A549 (cell line): ENCODE measurements around the gene FAM228A. TPM values are rescaled to one million over a fixed set of nuclear protein-coding genes. Genes with fewer than 3 reads are reported as not detected.

Experiments used
- ATAC-seq, 2 experiments: fragments of 200-7000 bp in 1 of 2; fragments of >200 bp in 1 of 2; cut with Nextera tagmentation in 1 of 2; cut with Tn5 transposase in 1 of 2; 3 replicates each; pipeline versions ENCODE4 v1.8.0 to v1.9.1; 2018 to 2020; ENCODE audit warnings: mild to moderate bottlenecking in 1 of 2, moderate library complexity in 1 of 2
- CTCF ChIA-PET: fragments of 300-600 bp; sonication (Branson Sonifier 250); formaldehyde crosslinking; extraction: SDS; loops from one replicate; lab custom pipeline; 2021; ENCODE audit warnings: antibody characterized with exemption, inconsistent platforms; lab: Yijun Ruan, JAX
- POLR2A ChIA-PET: fragments of 350-600 bp; formaldehyde crosslinking; extraction: SDS; loops from one replicate; lab custom pipeline; 2021; ENCODE audit warnings: antibody characterized with exemption, inconsistent platforms; lab: Yijun Ruan, JAX
- DNase-seq, 2 experiments: peaks; one replicate each; pipeline versions ENCODE4 v3.0.0 to v3.0.0-alpha.2; 2011 to 2016; ENCODE audit warnings: low read depth in 1 of 2, low spot score in 1 of 2
- FAIRE-seq: peaks from 2 replicates; lab custom pipeline; 2011; peaks lifted over from hg19 to GRCh38; lab: Jason Lieb, UNC
- H3K27ac ChIP-seq, 2 experiments: fragments of >200 bp; sonication (Bioruptor Twin); formaldehyde crosslinking; 3 replicates each; pipeline ENCODE4 v1.5.1; 2016 to 2017
- H3K4me1 ChIP-seq: fragments of >200 bp; sonication (Bioruptor Twin); formaldehyde crosslinking; 3 replicates; pipeline ENCODE4 v1.6.1; 2016
- H3K4me2 ChIP-seq: fragments of >200 bp; sonication (Bioruptor Twin); formaldehyde crosslinking; 3 replicates; pipeline ENCODE4 v1.6.1; 2016
- H3K4me3 ChIP-seq: fragments of >200 bp; sonication (Bioruptor Twin); formaldehyde crosslinking; 3 replicates; pipeline ENCODE4 v1.5.1; 2016
- H3K9me3 ChIP-seq: fragments of >200 bp; sonication (Bioruptor Twin); formaldehyde crosslinking; 3 replicates; pipeline ENCODE4 v1.6.1; 2016
- ATOH8 ChIP-seq: fragments of 250-450 bp; sonication (Bioruptor Pico); IDR thresholded peaks from 2 replicates; pipeline ENCODE4 v1.5.0; 2020; ENCODE audit warnings: low read depth, mild to moderate bottlenecking, moderate library complexity
- BCL3 ChIP-seq: fragments of >200 bp; sonication (Bioruptor Twin); formaldehyde crosslinking; IDR thresholded peaks from 3 replicates; pipeline ENCODE4 v1.6.1; 2016
- BHLHE40 ChIP-seq: IDR thresholded peaks from 2 replicates; pipeline ENCODE4 v1.6.1; 2012; ENCODE audit warnings: low read depth, low read length, inconsistent platforms
- CBX2 ChIP-seq: fragments of 200-600 bp; sonication (generic); IDR thresholded peaks from 2 replicates; pipeline ENCODE4 v1.6.1; 2016; ENCODE audit warnings: low read depth, mild to moderate bottlenecking, borderline replicate concordance
- CHD4 ChIP-seq: fragments of 200-600 bp; sonication (generic); IDR thresholded peaks from 2 replicates; pipeline ENCODE4 v1.6.1; 2016; ENCODE audit warnings: antibody characterized with exemption, mild to moderate bottlenecking, borderline replicate concordance
- EHMT2 ChIP-seq: fragments of 200-600 bp; sonication (generic); IDR thresholded peaks from 2 replicates; pipeline ENCODE4 v1.6.1; 2016; ENCODE audit warnings: antibody characterized with exemption, low read depth, mild to moderate bottlenecking, moderate library complexity
- EP300 ChIP-seq, 2 experiments: fragments of >200 bp; sonication (Bioruptor Twin); formaldehyde crosslinking; IDR thresholded peaks; 2 replicates in 1 of 2; 3 replicates in 1 of 2; pipeline ENCODE4 v1.6.1; 2016 to 2017
- ESRRA ChIP-seq: fragments of 150-350 bp; IDR thresholded peaks from 2 replicates; pipeline ENCODE4 v1.6.1; 2014; ENCODE audit warnings: mild to moderate bottlenecking, low read length, borderline replicate concordance
- FOSB ChIP-seq: fragments of 250-450 bp; sonication (Bioruptor Pico); IDR thresholded peaks from 2 replicates; pipeline ENCODE4 v1.5.0; 2020; ENCODE audit warnings: mild to moderate bottlenecking, moderate library complexity
- GATA3 ChIP-seq: IDR thresholded peaks from 2 replicates; pipeline ENCODE4 v1.6.1; 2012; ENCODE audit warnings: borderline replicate concordance
- HDAC2 ChIP-seq: fragments of 200-600 bp; sonication (generic); IDR thresholded peaks from 2 replicates; pipeline ENCODE4 v1.6.1; 2016
- HOXA7 ChIP-seq: fragments of 250-450 bp; sonication (Bioruptor Pico); IDR thresholded peaks from 2 replicates; pipeline ENCODE4 v1.5.0; 2020; ENCODE audit warnings: mild to moderate bottlenecking, moderate library complexity
- HOXB13 ChIP-seq: fragments of 250-450 bp; sonication (Bioruptor Pico); IDR thresholded peaks from 2 replicates; pipeline ENCODE4 v1.5.0; 2020; ENCODE audit warnings: low read depth, mild to moderate bottlenecking, moderate library complexity
- HOXB5 ChIP-seq: fragments of 250-450 bp; sonication (Bioruptor Pico); IDR thresholded peaks from 2 replicates; pipeline ENCODE4 v1.5.0; 2020; ENCODE audit warnings: mild to moderate bottlenecking, moderate library complexity
- JUNB ChIP-seq: fragments of >200 bp; sonication (Bioruptor Twin); formaldehyde crosslinking; IDR thresholded peaks from 2 replicates; pipeline ENCODE4 v1.6.1; 2016
- KDM5A ChIP-seq: fragments of 200-600 bp; sonication (generic); IDR thresholded peaks from 2 replicates; pipeline ENCODE4 v1.6.1; 2016; ENCODE audit warnings: antibody characterized with exemption, mild to moderate bottlenecking
- MAFK ChIP-seq: fragments of 450-650 bp; IDR thresholded peaks from 2 replicates; pipeline ENCODE4 v1.6.1; 2014; ENCODE audit not compliant: partially characterized antibody
- MYC ChIP-seq: IDR thresholded peaks from 2 replicates; pipeline ENCODE4 v1.6.1; 2012; ENCODE audit warnings: mild to moderate bottlenecking, inconsistent platforms, low read length, improper control_type of control experiment, borderline replicate concordance
- NFE2L2 ChIP-seq: fragments of 150-350 bp; conservative IDR thresholded peaks from 2 replicates; pipeline ENCODE4 v1.6.1; 2014; ENCODE audit warnings: low read length
- NPAS2 ChIP-seq: fragments of 250-450 bp; sonication (Bioruptor Pico); IDR thresholded peaks from 2 replicates; pipeline ENCODE4 v1.8.0; 2022; ENCODE audit warnings: mild to moderate bottlenecking, moderate library complexity, borderline replicate concordance
- NR3C1 ChIP-seq: fragments of >200 bp; sonication (Bioruptor Twin); formaldehyde crosslinking; IDR thresholded peaks from 3 replicates; pipeline ENCODE4 v1.6.1; 2017
- PBX3 ChIP-seq: IDR thresholded peaks from 2 replicates; pipeline ENCODE4 v1.6.1; 2012
- POLR2A ChIP-seq: IDR thresholded peaks from 2 replicates; pipeline ENCODE4 v1.6.1; 2012; ENCODE audit warnings: mild to moderate bottlenecking, low read length
- RARB ChIP-seq: fragments of 250-450 bp; sonication (Bioruptor Pico); IDR thresholded peaks from 2 replicates; pipeline ENCODE4 v1.8.0; 2021; ENCODE audit warnings: mild to moderate bottlenecking, moderate library complexity
- RCOR1 ChIP-seq: fragments of 150-350 bp; IDR thresholded peaks from 2 replicates; pipeline ENCODE4 v1.6.1; 2014; ENCODE audit warnings: antibody characterized with exemption, low read length, low read depth
- RFX5 ChIP-seq: fragments of 450-650 bp; IDR thresholded peaks from 2 replicates; pipeline ENCODE4 v1.7.1; 2014; ENCODE audit warnings: antibody characterized with exemption, mild to moderate bottlenecking, moderate library complexity
- RNF2 ChIP-seq: fragments of 200-600 bp; sonication (generic); IDR thresholded peaks from 2 replicates; pipeline ENCODE4 v1.6.1; 2016; ENCODE audit warnings: low read depth, mild to moderate bottlenecking, antibody characterized with exemption, moderate library complexity, borderline replicate concordance
- SMC3 ChIP-seq: fragments of >200 bp; sonication (Bioruptor Twin); formaldehyde crosslinking; IDR thresholded peaks from 3 replicates; pipeline ENCODE4 v1.6.1; 2018; ENCODE audit warnings: inconsistent platforms
- TFCP2L1 ChIP-seq: fragments of 250-450 bp; sonication (Bioruptor Pico); IDR thresholded peaks from 2 replicates; pipeline ENCODE4 v1.5.0; 2021; ENCODE audit warnings: mild to moderate bottlenecking
- USF2 ChIP-seq: fragments of 450-650 bp; IDR thresholded peaks from 2 replicates; pipeline ENCODE4 v1.6.1; 2014; ENCODE audit warnings: antibody characterized with exemption
- ZC3H11A ChIP-seq: fragments of 450-650 bp; IDR thresholded peaks from 2 replicates; pipeline ENCODE4 v1.6.1; 2014; ENCODE audit warnings: antibody characterized with exemption, mild to moderate bottlenecking
- ZFP36 ChIP-seq: fragments of 450-650 bp; IDR thresholded peaks from 2 replicates; pipeline ENCODE4 v1.6.1; 2014; ENCODE audit warnings: borderline replicate concordance; ENCODE audit not compliant: partially characterized antibody
- WGBS: methylation state at CpG from one replicate; pipeline ENCODE4 v1.1.6; 2017; ENCODE audit errors: missing lambda C conversion rate; 5-methylcytosine and 5-hydroxymethylcytosine counted together
- polyA plus RNA-seq, 4 experiments: library from polyadenylated mRNA; depleted of rRNA in 3 of 4; stranded (reverse); fragments of >200 nt; fragmentation: RNase III in 1 of 4; extraction: RNeasy Plus Mini Kit Qiagen cat#74134 plus additional on column Dnase treatment in 1 of 4; gene quantifications; 2 replicates in 3 of 4; 3 replicates in 1 of 4; pipeline ENCODE4 v1.2.3, GENCODE V29; 2011 to 2017

The FAM228A gene
- polyA plus RNA-seq, 2 of the 4 experiments (the other 2 are of a cell fraction) = 0.13 TPM; not detected in 1

GRCh38 chr2:24162494-24162893 is 12.4 kb upstream of the FAM228A start:
- H3K9me3 ChIP-seq = 0 out of 3 replicates have a peak, but pooled peaks cover 6% of the 10 kb centered on the region
- no peak overlapping the region for H3K4me3 ChIP-seq
- ATAC-seq (no peak), FAIRE-seq (no peak), DNase-seq (no peak)
- TF ChIP-seq CBX2 (no peak), CHD4 (no peak), HDAC2 (no peak), RFX5 (no peak), ZFP36 (no peak)
- 91% methylated on average over 1 of the region's 1 CpG for WGBS
- POLR2A ChIA-PET = interaction anchor here (0.5 to 2.3 kb wide), 2 partner anchors 78 to 181 kb away, joined by 5 to 9 read pairs; partner anchors contain the start of gene TP53I3
- H3K27ac ChIP-seq = no peak overlapping the region
- H3K4me1 ChIP-seq = no peaks in the 10 kb centered on the region
- H3K4me2 ChIP-seq = no peak overlapping the region
- CTCF ChIA-PET = interaction anchor here (0.9 to 6.5 kb wide), 6 partner anchors 9 to 338 kb away, joined by 3 to 51 read pairs (median 4); partner anchors contain the start of gene TP53I3

- H3K4me3 ChIP-seq = no peak overlapping the region
- WGBS = 67% methylated on average over 3 of the region's 3 CpGs
- CTCF ChIA-PET = interaction anchor here (0.6 to 6.5 kb wide), 10 partner anchors 10 to 339 kb away, joined by 3 to 51 read pairs (median 4); partner anchors contain the start of gene TP53I3
These were observed 11.7 kb upstream of the FAM228A start for GRCh38 chr2:24163186-24163585.

GRCh38 chr2:24163601-24164000 is 11.3 kb upstream of the FAM228A start:
- 69% methylated on average over 2 of the region's 2 CpGs for WGBS
- Histone ChIP-seq H3K4me3 (no peak overlapping the region), H3K9me3 (0 out of 3 replicates have a peak, but pooled peaks cover 6% of the 10 kb centered on the region), H3K4me2 (no peak overlapping the region), H3K4me1 (no peaks in the 10 kb centered on the region), H3K27ac (no peak overlapping the region)
- ChIA-PET POLR2A (interaction anchor here (2.3 kb wide), 1 partner anchor 79 kb away, joined by 9 read pairs; the partner anchor contains the start of gene TP53I3), CTCF (interaction anchor here (0.6 to 6.5 kb wide), 13 partner anchors 10 to 356 kb away, joined by 3 to 51 read pairs (median 3); partner anchors contain the start of genes ATAD2B and TP53I3)
- no peak for TF ChIP-seq ATOH8 (CRISPR knock-in tag)
- no peak for TF ChIP-seq EP300 (IDR thresholded peaks at IDR 0.05)
- TF ChIP-seq NFE2L2 = no peak
- no peak for TF ChIP-seq POLR2A
- TF ChIP-seq RCOR1 = no peak
- TF ChIP-seq GATA3 = no peak
- no peak for TF ChIP-seq ZC3H11A
- no peak for TF ChIP-seq ESRRA
- TF ChIP-seq PBX3 = no peak
- no peak for TF ChIP-seq CHD4
- TF ChIP-seq RARB (CRISPR knock-in tag) = no peak
- no peak for TF ChIP-seq EHMT2
- TF ChIP-seq BCL3 = no peak
- no peak for TF ChIP-seq FOSB (CRISPR knock-in tag)
- TF ChIP-seq NR3C1 = no peak
- TF ChIP-seq HOXB13 (CRISPR knock-in tag) = no peak
- no peak for TF ChIP-seq ZFP36
- TF ChIP-seq RNF2 = no peak
- TF ChIP-seq HOXB5 (CRISPR knock-in tag) = no peak
- no peak for DNase-seq
- no peak for ATAC-seq
- no peak for FAIRE-seq

More at GRCh38 chr2:24163186-24163585, 11.7 kb upstream of the FAM228A start:
- H3K4me1 ChIP-seq = no peaks in the 10 kb centered on the region
- TF ChIP-seq ATOH8 (CRISPR knock-in tag) (no peak), POLR2A (no peak), NPAS2 (CRISPR knock-in tag) (no peak), ZC3H11A (no peak), MYC (no peak), USF2 (no peak), MAFK (no peak), TFCP2L1 (CRISPR knock-in tag) (no peak), RCOR1 (no peak), HOXA7 (no peak), HOXB13 (CRISPR knock-in tag) (no peak), BHLHE40 (no peak), JUNB (no peak), ZFP36 (no peak), SMC3 (no peak), KDM5A (no peak)
- 0 out of 3 replicates have a peak, but pooled peaks cover 6% of the 10 kb centered on the region for H3K9me3 ChIP-seq
- DNase-seq = no peak
- H3K27ac ChIP-seq = no peak overlapping the region
- ATAC-seq = no peak
- POLR2A ChIA-PET = interaction anchor here (2.3 kb wide), 1 partner anchor 79 kb away, joined by 9 read pairs; the partner anchor contains the start of gene TP53I3
- no peak for FAIRE-seq
- H3K4me2 ChIP-seq = no peak overlapping the region
